ENCODE results near the gene MUC7.
"Not testable (repeated sequence)": the region's sequence is repeated elsewhere in the genome, so short reads cannot be mapped to it uniquely, and the experiment has no call there.

Gene MUC7

DNA sequence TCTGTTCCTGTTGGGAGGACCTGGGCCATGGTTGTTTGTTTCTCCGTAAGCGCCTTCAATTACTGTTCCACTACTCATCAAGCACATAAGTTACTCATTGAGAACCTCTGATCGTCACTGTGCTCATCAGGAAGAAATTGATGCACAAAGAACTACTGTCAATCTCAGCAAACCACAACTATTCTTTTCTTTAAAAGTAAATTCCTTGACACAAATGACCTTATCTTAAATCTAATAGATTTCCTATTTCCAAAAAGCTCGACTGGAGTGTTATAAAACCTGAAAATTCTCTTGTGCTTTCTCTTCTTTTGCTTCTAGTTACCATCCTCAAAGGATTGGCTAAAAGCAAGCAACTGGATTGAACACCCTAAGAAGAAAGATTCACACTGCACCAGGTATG lies at the start of gene MUC7:
Gene MUC7, plus strand, starts transcription at position 301 of the 400 bp plus-strand sequence. CDS start 1,825 bp downstream, outside the sequence.
- no peak for DNase-seq (ENCODE audit: low read depth in 2 of 2)

DNA sequence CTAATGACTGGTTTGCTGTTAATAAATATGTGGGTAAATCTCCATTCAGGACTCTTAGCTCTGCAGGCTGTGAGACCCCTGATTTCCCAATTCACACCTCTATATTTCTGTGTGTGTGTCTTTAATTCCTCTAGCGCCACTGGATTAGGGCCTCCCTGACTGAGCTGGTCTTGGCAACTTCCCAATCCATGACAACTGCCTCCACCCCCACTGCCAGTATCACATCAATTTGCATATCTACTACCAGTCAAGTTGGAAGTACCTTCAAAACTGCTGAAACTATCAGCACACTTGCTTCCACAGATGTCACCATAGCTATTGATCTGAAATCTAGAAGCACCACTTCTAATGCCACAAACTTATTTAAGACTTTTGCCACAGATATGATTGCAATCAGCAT lies 46.7 kb upstream of the MUC7 start:
- DNase-seq (ENCODE audit: low read depth in 2 of 2) = no peak

DNA sequence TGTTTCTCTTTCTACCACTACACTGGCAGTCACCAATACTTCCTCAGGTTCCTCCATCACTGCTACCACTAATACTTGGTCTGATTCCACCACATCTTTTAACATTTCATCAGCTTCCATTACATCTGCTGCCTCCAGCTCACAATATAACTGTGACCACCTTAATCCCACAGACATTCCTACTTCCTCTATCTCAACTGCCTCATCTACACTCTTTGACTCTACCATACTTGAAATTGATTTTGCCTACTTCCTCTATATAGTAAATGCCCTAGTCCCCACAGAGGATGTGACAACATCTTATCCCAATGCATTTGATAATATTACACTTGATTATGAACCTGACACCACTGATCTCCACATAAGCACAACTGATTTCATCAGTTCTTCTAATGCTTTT lies 45.2 kb upstream of the MUC7 start:
- DNase-seq (ENCODE audit: low read depth in 2 of 2) = no peak

DNA sequence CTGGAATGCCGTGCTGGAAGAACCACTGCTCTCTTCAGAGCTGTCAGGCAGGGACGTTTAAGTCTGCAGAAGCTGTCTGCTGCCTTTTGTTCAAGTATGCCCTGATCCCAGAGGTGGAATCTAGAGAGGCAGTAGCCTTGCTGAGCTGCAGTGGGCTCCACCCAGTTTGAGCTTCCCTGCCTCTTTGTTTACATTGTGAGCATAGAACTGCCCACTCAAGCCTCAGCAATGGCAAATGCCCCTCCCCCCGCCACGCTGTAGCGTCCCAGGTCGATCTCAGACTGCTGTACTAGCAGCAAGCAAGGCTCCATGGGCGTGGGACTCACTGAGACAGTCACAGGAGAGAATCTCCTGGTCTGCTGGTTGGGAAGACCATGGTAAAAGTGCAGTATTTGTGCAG lies 34.8 kb upstream of the MUC7 start:
- no peak for DNase-seq (ENCODE audit: low read depth in 2 of 2)

DNA sequence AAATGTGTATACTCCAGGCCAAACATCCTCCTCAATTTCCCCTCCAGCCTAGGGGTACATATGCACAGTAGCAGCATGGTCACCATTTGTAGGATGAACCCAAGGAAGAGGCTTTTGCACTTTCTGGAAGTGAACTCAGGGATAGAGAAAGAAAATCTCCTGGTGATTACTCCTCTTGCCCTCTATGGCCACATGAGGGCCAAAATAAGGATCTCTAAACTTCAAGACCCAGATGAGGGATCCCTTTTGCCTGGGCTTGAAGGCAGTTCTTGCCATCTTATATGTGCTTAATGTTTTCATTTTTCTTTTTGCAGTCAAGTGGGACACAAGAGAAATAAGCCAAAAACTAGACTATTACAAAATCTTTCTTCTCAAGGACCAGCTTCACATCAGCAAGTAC lies 29.5 kb upstream of the MUC7 start:
- DNase-seq (ENCODE audit: low read depth in 2 of 2) = no peak

DNA sequence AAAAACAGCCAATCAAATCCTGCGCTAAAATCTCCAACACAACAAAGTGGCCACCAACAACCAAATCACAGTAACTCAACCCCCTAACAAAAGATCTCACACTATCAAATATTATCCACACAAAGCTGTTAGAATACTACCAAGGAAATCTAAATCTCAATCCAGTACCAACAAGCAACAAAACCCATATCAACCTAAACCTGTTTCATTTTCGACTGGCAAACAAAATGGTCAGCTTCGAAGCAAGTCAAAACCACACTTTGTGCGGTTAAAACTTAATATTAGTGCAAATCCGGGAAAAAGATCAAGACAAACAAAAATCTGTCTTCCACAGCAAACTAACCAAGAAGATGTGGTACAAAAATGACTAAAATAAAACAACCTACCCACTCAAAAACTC lies 28.7 kb upstream of the MUC7 start:
- DNase-seq (ENCODE audit: low read depth in 2 of 2) = no peak

DNA sequence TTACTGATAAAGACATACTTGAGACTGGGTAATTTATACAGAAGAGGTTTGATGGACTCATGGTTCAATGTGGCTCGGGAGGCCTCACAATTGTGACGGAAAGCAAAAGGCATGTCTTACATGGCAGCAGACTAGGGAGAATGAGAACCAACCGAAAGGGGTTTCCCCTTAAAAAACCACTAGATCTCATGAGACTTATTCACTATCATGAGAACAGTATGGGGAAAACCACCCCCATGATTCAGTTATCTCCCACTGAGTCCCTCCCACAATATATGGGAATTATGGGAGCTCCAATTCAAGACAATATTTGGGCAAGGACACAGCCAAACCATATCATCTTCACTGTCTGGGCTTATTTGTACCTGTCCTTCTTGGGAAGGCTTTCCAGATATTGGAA lies 22.8 kb upstream of the MUC7 start:
- no peak for DNase-seq (ENCODE audit: low read depth in 2 of 2)

DNA sequence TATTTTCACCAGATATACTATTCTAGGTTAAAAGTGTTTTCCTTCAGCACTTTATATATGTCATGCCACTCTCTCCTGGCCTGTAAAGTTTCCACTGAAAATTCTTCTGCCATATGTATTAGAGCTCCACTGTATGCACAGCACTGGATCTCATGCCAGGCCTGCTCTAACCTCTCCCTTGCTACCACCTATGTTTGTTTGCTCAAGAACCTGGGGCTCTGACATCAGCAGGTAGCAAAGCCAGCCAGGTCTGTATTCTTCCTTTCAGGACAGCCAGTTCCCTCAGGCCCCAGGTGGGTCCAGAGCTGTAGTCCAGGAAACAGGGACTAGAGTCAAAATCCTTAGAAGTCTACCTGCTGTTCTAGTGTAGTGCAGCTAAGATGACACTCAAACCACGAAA lies 19.1 kb upstream of the MUC7 start:
- no peak for DNase-seq (ENCODE audit: low read depth in 2 of 2)

DNA sequence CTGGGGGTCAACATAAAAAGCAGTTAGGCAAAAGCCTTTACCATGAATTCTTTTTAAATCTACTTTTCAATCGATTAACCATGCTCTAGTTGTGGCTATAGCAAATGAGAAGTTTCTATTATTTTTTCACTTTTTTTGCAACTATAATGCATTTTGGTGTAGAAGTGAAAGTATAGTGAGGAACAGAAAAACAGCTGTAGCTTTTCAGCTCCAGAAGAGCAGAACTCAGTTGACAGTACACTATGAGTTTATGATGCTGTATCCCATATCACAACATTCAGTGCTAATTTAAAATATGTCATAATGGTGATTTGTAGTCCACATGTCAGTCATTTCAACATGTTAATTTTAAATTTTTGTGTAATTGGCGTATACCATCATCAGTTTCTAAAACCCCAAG lies 8.7 kb upstream of the MUC7 start:
- no peak for DNase-seq (ENCODE audit: low read depth in 2 of 2)

DNA sequence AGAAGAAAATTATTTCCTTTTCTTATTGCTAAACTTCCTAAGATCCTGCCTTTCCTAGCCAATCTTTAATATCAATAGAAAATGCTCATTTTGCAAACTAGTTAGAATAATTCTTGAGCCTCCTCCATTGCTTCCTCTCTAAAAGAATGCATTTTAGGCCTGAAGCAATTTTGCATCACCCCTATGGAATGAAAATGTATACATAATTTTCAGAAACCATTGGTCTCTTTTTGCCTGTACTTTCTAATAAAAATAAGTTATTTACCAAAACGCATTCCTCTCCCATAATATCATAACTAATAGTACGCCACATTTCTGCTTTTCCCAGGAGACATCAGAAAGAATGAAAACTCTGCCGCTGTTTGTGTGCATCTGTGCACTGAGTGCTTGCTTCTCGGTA lies 1.7 kb downstream of the MUC7 start:
- DNase-seq (ENCODE audit: low read depth in 2 of 2) = no peak

DNA sequence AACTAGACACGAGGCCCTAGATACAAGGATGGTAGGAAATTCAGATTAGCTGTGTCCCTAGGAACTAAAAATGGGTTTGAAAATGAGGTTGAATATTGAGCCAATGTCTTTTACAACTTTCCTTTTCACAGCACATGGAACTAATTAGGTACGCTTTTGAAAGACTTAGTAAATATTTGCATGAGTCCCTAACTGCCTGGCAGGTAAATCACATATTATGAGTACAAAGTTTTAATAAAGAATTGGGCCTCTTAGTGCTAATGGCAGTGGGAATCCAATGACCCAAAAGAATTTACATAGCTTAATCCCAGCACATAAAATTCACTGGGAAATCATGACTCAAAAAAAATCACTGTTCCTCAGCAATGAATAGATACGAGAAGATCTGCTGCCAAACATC lies 16.8 kb downstream of the MUC7 start:
- no peak for DNase-seq (ENCODE audit: low read depth in 2 of 2)

DNA sequence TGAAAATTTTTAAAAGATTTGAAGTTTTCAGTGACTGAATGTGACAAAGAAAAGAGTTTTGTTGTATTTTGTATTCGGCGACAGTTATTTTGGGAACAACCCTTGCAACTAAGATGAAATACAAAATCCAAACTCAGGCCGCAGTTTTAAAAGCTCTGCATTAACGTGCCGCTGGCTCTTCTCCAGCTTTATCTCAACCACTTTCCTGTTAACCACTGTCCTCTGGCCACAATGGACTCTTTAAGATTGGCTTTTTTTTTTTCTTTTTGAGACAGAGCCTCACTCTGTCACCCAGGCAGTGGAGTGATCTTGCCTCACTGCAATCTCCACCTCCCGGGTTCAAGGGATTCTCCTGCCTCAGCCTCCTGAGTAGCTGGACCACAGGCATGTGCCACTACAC lies 24.2 kb downstream of the MUC7 start:
- no peak for DNase-seq (ENCODE audit: low read depth in 2 of 2)

DNA sequence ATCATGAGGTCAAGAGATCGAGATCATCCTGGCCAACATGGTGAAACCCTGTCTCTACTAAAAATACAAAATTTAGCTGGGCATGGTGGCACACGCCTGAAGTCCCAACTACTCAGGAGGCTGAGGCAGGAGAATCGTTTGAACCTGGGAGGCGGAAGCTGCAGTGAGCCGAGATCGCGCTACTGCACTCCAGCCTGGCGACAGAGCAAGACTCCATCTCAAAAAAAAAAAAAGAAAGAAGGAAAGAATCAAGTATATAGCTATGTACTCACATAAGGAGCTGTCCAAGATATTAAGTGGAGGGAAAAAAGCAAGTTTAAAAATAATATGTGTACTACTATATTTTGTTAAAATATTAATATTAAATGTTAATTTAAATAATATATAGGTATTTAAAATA lies 29.8 kb downstream of the MUC7 start:
- not testable (repeated sequence) for DNase-seq (ENCODE audit: low read depth in 2 of 2)

DNA sequence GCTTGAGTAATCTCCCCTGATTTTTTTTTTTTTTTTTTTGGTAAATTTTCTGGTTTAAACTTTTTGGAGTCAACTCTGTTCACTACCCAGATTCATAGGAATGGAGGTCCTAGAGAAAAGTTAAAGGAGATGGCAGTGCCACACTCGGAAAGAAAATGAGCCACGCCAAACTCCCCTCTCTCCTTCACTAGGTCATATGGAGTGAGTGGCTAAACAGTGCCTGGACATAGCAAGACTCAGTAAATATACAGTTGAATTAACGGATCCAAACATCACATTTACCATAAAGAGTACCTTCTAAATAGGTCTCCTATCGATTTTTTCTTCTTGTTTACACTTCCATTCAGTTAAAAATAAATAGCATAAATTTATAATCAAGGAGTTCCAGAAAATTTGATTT lies 32.7 kb downstream of the MUC7 start:
- no peak for DNase-seq (ENCODE audit: low read depth in 2 of 2)

DNA sequence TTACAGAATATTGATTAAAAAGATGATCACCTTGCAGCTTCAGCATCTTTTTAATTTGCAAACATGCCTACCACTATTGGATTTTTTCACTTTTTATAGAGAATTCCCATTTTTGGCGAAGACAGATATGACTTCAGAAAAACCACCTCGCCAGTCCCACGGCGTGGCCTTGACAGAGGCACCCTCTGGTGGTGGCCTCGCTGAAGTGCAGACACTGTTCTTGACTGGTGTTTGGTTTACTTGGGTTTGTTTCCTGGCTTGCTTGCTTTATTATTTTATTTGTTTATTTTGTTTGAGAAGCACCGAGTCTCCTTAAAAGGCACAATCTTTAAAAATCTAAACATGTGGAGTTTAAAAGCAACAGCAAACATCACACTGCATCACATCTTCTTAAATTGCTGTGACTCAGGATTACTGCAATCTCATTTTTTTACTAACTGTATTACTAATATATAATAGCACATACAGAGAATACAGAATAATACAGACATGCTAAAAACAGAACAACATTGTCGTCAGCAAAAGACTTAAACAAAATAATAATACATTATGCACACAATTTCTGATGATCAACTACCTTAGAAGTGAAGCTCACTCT lies 33.3 kb downstream of the MUC7 start:
- peak; percentile 20 to 26 for DNase-seq (ENCODE audit: low read depth in 2 of 2)

DNA sequence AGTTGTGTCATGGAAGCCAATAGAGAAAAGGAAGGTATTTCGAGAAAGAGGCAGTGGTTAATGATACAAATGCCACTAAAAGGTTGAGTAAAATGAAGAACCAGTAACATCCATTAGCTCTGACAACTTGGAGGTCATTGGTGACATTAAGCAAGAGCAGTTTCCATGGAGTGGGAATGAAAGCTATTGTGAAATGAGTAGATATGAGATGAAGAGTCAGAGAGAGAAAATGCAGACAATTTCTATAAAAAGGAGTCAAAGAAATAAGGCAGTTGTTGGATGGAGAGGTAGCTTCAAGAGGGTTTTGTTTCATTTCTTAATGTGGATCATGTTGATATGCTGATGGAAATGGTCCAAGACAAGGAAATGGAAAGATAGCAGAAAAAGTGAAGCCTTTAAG lies 36.8 kb downstream of the MUC7 start:
- no peak for DNase-seq (ENCODE audit: low read depth in 2 of 2)

DNA sequence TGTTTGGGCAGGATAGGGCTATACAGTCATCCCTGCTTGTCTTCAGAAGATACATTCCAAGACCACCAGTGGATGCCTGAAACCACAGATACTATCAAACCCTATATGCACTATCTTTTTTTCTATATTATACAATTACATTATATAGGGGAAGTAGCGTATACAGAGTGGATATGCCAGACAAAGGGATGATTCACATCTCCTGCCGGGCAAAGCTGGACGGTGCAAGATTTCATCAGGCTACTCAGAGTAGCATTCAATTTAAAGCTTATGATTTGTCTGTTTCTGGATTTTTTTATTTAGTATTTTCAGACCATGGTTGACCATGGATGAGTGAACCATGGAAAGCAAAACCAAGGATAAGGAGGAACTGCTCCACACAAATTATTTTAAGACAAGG lies 39.4 kb downstream of the MUC7 start:
- no peak for DNase-seq (ENCODE audit: low read depth in 2 of 2)

DNA sequence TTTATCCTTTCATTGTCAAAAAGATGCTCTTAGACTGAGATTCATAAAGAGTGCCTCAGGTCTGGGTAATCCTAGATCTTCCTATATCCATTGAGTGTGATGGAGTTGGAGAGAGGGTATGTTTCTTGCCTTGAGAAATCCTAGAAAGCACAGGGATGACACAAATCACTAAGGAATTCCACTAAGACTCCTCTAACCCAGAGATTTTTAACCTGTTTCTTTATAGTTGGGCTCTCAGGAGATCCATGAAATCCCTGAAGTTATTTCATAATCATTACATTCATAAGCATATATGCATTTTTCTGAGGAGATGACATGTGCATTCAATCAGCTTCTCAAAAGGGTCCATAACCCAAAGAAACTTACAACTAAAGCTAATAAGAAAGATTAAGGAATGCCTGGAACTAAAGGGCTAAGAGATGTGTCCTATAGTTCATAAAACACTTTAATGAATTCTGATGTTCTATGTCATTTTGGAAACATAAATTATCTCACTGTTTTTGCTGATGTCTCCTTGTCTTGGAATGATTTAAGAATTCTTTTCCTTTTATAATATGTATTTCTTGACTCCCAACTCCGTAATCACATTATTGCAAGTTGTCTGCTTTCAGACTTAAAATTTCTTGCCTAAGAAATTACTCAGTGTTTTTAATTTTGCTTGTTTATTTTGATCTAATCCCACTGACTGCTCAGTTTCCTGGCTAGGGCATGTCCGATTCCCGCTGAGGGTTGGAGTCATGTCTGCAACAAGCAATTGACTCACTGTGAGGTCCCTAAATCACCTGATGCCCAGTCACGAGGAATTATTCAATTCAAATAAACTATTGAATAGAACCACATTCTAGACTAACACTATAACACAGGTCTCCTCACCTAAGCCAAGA lies 43.6 kb downstream of the MUC7 start:
- no peak for DNase-seq (ENCODE audit: low read depth in 2 of 2)

DNA sequence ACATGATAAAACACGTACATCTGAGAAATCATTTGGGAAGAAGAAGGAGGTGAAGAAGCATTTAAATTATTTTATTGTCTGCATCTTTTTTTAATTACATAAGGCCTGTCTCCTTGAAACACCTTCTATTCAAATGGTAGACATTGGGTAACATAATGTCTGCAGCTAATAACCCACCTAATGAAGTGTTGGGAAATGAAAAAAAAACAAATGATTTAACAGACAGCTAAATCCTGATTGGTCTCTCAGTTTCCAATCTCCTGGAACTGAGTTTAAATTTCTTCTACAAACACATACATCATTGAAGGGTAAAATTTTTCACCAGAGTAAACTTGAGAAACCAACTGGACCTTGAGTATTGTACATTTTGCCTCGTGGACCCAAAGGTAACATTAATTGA lies 46.3 kb downstream of the MUC7 start, which contains the start of gene AMTN:
Gene AMTN, plus strand, starts transcription at position 301 of the 400 bp plus-strand sequence. CDS start 209 bp downstream, outside the sequence.
- DNase-seq (ENCODE audit: low read depth in 2 of 2) = no peak

DNA sequence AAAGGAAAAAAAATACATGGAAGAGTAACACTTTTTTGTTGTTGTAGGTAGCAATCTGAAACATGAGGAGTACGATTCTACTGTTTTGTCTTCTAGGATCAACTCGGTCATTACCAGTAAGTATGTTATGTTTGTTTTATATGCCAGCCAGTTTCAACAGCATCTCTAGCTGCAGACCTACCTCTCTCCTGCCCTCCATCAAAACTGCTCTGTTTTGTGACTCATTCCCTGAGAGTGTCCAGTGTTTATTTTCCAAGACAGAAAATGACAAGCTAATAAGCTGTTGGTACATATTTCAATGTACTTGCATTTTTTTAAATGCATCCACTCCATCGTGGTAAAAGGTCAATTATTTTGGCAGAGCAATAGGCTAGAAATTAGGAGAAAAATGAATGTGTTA lies 46.7 kb downstream of the MUC7 start:
- DNase-seq (ENCODE audit: low read depth in 2 of 2) = no peak

DNA sequence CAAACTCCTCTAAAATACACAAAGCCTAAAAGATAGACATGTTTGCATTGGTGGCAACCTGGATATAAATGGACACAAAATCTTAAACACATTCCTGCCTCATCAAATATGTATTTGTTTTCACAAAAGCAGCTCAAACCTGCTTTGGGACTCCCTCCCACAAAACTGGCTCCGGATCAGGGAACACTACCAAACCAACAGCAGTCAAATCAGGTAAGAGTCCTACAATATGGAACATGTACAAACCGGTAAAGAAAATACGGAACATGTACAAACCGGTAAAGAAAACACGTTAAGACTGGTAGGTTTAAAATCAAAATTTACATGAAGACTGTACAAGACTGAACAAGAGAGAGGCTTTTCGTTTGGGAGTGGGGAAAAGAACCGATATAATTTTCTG lies 50.6 kb downstream of the MUC7 start:
- no peak for DNase-seq (ENCODE audit: low read depth in 2 of 2)

DNA sequence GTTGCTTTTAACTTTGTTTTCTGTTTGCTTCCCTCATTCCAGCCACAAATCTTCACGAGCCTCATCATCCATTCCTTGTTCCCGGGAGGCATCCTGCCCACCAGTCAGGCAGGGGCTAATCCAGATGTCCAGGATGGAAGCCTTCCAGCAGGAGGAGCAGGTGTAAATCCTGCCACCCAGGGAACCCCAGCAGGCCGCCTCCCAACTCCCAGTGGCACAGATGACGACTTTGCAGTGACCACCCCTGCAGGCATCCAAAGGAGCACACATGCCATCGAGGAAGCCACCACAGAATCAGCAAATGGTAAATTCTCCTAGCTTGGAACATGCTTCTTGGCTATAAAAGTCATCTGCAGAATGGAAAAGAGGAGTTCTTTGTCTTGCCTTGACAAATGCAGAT lies 59.0 kb downstream of the MUC7 start:
- DNase-seq (ENCODE audit: low read depth in 2 of 2) = no peak

DNA sequence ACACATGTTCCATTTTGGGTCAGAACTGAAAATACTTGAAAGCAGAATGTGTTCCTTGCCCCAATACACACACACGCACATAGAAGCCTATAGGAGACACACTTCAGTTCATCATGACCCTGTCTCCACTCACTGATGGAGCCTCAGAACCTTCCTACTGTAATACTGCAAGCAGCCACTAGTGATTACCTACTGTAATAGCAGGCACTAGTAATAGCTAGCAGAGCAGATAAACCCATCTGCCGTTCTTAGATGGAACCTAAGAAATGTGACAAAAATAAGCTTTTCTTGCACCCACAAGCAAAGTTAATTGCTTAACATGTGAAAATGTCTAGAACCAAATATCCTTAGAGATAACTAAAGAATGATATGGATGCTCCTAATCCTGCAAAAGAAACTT lies 60.0 kb downstream of the MUC7 start:
- no peak for DNase-seq (ENCODE audit: low read depth in 2 of 2)

Data from stimulated activated CD8-positive, alpha-beta memory T cell treated with anti-CD3 and anti-CD28 coated beads, Interleukin-2, amount 100 ng/mL, for 48 hours (primary cell).